Measurements from ENCODE around the gene CEP57. TPM values are rescaled to one million over a fixed set of nuclear protein-coding genes. Genes with fewer than 3 reads are reported as not detected.
"Not testable (repeated sequence)": the region's sequence is repeated elsewhere in the genome, so short reads cannot be mapped to it uniquely, and the experiment has no call there.

CEP57 gene
- total RNA-seq, 6 experiments from 2014 or later, result 25.5 to 46.2 (median 36.1) TPM

- DNase-seq (no peak), ATAC-seq (no peak)
- Histone ChIP-seq H3K4me1 (no peaks in the 10 kb centered on the region), H3K4me3 (no peak overlapping the region), H3K27me3 (no peaks in the 10 kb centered on the region), H3K27ac (no peak overlapping the region), H3K9me3 (no peaks in the 10 kb centered on the region), H3K36me3 (peaks cover 0 to 1% (median 0%) of the 10 kb centered on the region in 4 donors)
- WGBS (ENCODE audit: insufficient coverage, low coverage, low lambda C conversion rate, missing lambda C conversion rate), result 86% methylated on average over 2 of the region's 2 CpGs
- intact Hi-C loops (cut with DNase I), result no loop called here
- TF ChIP-seq POLR2A (IDR thresholded peaks at IDR 0.05), result no peak
- no peak for TF ChIP-seq CTCF (IDR thresholded peaks at IDR 0.05)
These were observed 73.3 kb downstream of the CEP57 start for GRCh38 chr11:95863486-95864140.

DNA sequence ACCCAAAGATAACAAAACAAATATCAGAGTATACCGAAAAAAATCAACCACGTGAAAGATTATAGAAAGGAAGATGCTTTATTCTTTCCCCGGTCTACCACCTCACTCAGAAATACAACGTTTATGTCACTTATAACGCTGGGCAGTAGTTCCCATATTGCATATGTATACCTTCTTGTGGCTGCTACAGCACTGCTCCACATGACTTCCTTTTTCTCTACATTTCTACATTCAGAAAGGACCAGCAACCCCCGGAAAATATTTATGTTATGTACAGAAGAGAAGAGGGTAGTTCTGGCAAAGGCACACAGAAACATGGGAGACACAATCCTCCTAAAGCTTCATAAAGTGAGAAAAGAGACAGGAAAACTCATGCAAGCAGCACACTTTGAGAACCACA is 76.8 kb downstream of the CEP57 start:
- intact Hi-C loops (cut with DNase I), result no loop called here

GRCh38 chr11:95870877-95871276 is 80.6 kb downstream of the CEP57 start:
- H3K4me1 ChIP-seq; intact Hi-C loops (cut with DNase I); ATAC-seq; H3K27ac ChIP-seq; H3K36me3 ChIP-seq; H3K27me3 ChIP-seq; DNase-seq; H3K9me3 ChIP-seq; H3K4me3 ChIP-seq: not testable (repeated sequence)
- WGBS (ENCODE audit: insufficient coverage, low coverage, low lambda C conversion rate, missing lambda C conversion rate), result 94% methylated on average over 2 of the region's 3 CpGs

More for the DNA sequence above, 76.8 kb downstream of the CEP57 start:
- H3K9me3 ChIP-seq, result no peaks in the 10 kb centered on the region
- no peaks in the 10 kb centered on the region for H3K4me1 ChIP-seq
- H3K27ac ChIP-seq, result no peak overlapping the region
- peaks cover 0 to 1% (median 0%) of the 10 kb centered on the region in 4 donors for H3K36me3 ChIP-seq
- no peak for ATAC-seq
- 66% methylated on average over 6 of the region's 6 CpGs for WGBS (ENCODE audit: insufficient coverage, low coverage, low lambda C conversion rate, missing lambda C conversion rate)
- H3K4me3 ChIP-seq, result no peak overlapping the region
- H3K27me3 ChIP-seq, result no peaks in the 10 kb centered on the region
- DNase-seq, result no peak
- TF ChIP-seq CTCF (IDR thresholded peaks at IDR 0.05) (no peak), POLR2A (IDR thresholded peaks at IDR 0.05) (no peak)

- Histone ChIP-seq H3K9me3 (no peaks in the 10 kb centered on the region), H3K4me3 (no peak overlapping the region), H3K36me3 (no peaks in the 10 kb centered on the region), H3K27me3 (no peaks in the 10 kb centered on the region), H3K4me1 (no peaks in the 10 kb centered on the region), H3K27ac (no peak overlapping the region)
- ATAC-seq (no peak), DNase-seq (no peak)
- TF ChIP-seq POLR2A (IDR thresholded peaks at IDR 0.05), result no peak
- TF ChIP-seq CTCF (IDR thresholded peaks at IDR 0.05), result no peak
- intact Hi-C loops (cut with DNase I), result no loop called here
- WGBS (ENCODE audit: insufficient coverage, low coverage, low lambda C conversion rate, missing lambda C conversion rate), result 53% methylated on average over 2 of the region's 2 CpGs
These were observed 87.0 kb downstream of the CEP57 start for GRCh38 chr11:95877291-95877690.

Small RNA genes within 50 kb of the gene (small RNA-seq; reads per million reads assigned to genes)
- 0.13 to 0.19 reads per million in 2 experiments for gene RNA5SP345

Other genes starting within 250 kb of the CEP57 start
- gene FAM76B, start 716 bp upstream of the CEP57 start, total RNA-seq, result 10 to 100 TPM; 12.9 to 28.1 (median 16.6) TPM
- gene MTMR2, start 133.6 kb downstream of the CEP57 start, total RNA-seq, result 1 to 10 TPM; 1.7 to 8.7 (median 3.9) TPM

All from right lobe of liver (tissue), 6 donors.